K562 (cell line): Measurements from ENCODE around the gene WDR18. TPM values are rescaled to one million over a fixed set of nuclear protein-coding genes. Genes with fewer than 3 reads are reported as not detected.

Experiments used
- ARID3B ChIP-seq: fragments of 250-450 bp; sonication (Bioruptor Pico); IDR thresholded peaks from 2 replicates; pipeline ENCODE4 v1.4.0; 2020; ENCODE audit warnings: borderline replicate concordance
- IFI16 ChIP-seq: fragments of 250-450 bp; sonication (Bioruptor Pico); IDR thresholded peaks from 2 replicates; pipeline ENCODE4 v2.1.2; 2022; ENCODE audit warnings: mild to moderate bottlenecking, inconsistent platforms
- KAT7 ChIP-seq: sonication (generic); formaldehyde crosslinking; IDR thresholded peaks from 2 replicates; pipeline ENCODE4 v1.8.0; 2022; ENCODE audit warnings: missing genetic modification reagents, mild to moderate bottlenecking, borderline replicate concordance
- LCOR ChIP-seq: sonication (generic); formaldehyde crosslinking; IDR thresholded peaks from 2 replicates; pipeline ENCODE4 v1.8.0; 2022; ENCODE audit warnings: mild to moderate bottlenecking, missing genetic modification reagents
- MYBL2 ChIP-seq, 2 experiments: fragments of 450-650 bp in 1 of 2; sonication (generic) in 1 of 2; formaldehyde crosslinking in 1 of 2; IDR thresholded peaks; 2 replicates each; pipeline versions ENCODE4 v1.6.1 to v1.8.1; 2017 to 2022; ENCODE audit warnings: borderline replicate concordance in 1 of 2, inconsistent platforms in 1 of 2, low read depth in 1 of 2, mild to moderate bottlenecking in 1 of 2, missing genetic modification reagents in 1 of 2, moderate library complexity in 1 of 2
- RFX1 ChIP-seq: fragments of 450-650 bp; IDR thresholded peaks from 2 replicates; pipeline ENCODE4 v1.6.1; 2016; ENCODE audit warnings: mild to moderate bottlenecking, moderate library complexity
- RHOXF2B ChIP-seq: fragments of 250-450 bp; sonication (Bioruptor Pico); conservative IDR thresholded peaks from 2 replicates; pipeline ENCODE4 v1.5.1; 2021
- XRCC3 ChIP-seq: fragments of 450-650 bp; IDR thresholded peaks from 2 replicates; pipeline ENCODE4 v1.6.1; 2017; ENCODE audit warnings: mild to moderate bottlenecking, moderate library complexity
- ZBTB34 ChIP-seq: fragments of 250-450 bp; sonication (Bioruptor Pico); IDR thresholded peaks from 2 replicates; pipeline ENCODE4 v1.8.0; 2021; ENCODE audit warnings: mild to moderate bottlenecking, moderate library complexity
- ZNF23 ChIP-seq: fragments of 250-450 bp; sonication (Bioruptor Pico); IDR thresholded peaks from 2 replicates; pipeline ENCODE4 v1.4.0; 2020; ENCODE audit warnings: mild to moderate bottlenecking
- ZNF561 ChIP-seq: fragments of 450-650 bp; formaldehyde crosslinking; conservative IDR thresholded peaks from 2 replicates; pipeline ENCODE4 v1.4.0; 2020; ENCODE audit warnings: mild to moderate bottlenecking, moderate library complexity
- ZNF589 ChIP-seq: fragments of 200-800 bp; sonication (Bioruptor generic); IDR thresholded peaks from 2 replicates; pipeline ENCODE4 v1.6.1; 2016; ENCODE audit warnings: low read depth, missing genetic modification characterization, missing compliant biosample characterization
- ZNF830 ChIP-seq: fragments of 250-450 bp; sonication (Bioruptor Pico); IDR thresholded peaks from 2 replicates; pipeline ENCODE4 v1.5.0; 2021; ENCODE audit warnings: mild to moderate bottlenecking
- polyA plus RNA-seq, 8 experiments: library from polyadenylated mRNA; depleted of rRNA in 4 of 8; stranded (reverse) in 5 of 8; unstranded in 3 of 8; fragments of >200 nt; fragmentation: Nextera tagmentation in 2 of 8; fragmentation: Illumina TruSeq in 1 of 8; extraction: Ambion mirVana in 2 of 8; extraction: Trizol in 1 of 8; gene quantifications; 2 replicates each; pipeline versions ENCODE4 v1.2.1 to v1.2.3, GENCODE V29; 2011 to 2014; ENCODE audit warnings: inconsistent platforms in 1 of 8, missing spikeins in 1 of 8
- total RNA-seq, 7 experiments: library from RNA; depleted of rRNA in 6 of 7; stranded (reverse); fragments of >200 nt in 6 of 7; fragmentation: Illumina TruSeq in 2 of 7; extraction: Trizol in 2 of 7; gene quantifications; 2 replicates each; pipeline versions ENCODE4 v1.2.1 to v1.2.3, GENCODE V29; 2011 to 2021; ENCODE audit warnings: low replicate concordance in 1 of 7
- TF ChIP-seq, protein P1 (sequence below): fragments of 450-650 bp; IDR thresholded peaks from 2 replicates; pipeline ENCODE4 v1.6.1; 2017; ENCODE audit warnings: antibody characterized with exemption, mild to moderate bottlenecking
- TF ChIP-seq, protein P2 (sequence below): sonication (generic); formaldehyde crosslinking; IDR thresholded peaks from 2 replicates; pipeline ENCODE4 v1.8.1; 2023; ENCODE audit warnings: missing genetic modification reagents, mild to moderate bottlenecking, borderline replicate concordance

The WDR18 gene
- total and polyA plus RNA-seq, 9 of the 15 experiments (the other 6 are each of a cell fraction or from before 2014, with no cell fraction given), result 0.65 to 181 (median 30.1) TPM

DNA sequence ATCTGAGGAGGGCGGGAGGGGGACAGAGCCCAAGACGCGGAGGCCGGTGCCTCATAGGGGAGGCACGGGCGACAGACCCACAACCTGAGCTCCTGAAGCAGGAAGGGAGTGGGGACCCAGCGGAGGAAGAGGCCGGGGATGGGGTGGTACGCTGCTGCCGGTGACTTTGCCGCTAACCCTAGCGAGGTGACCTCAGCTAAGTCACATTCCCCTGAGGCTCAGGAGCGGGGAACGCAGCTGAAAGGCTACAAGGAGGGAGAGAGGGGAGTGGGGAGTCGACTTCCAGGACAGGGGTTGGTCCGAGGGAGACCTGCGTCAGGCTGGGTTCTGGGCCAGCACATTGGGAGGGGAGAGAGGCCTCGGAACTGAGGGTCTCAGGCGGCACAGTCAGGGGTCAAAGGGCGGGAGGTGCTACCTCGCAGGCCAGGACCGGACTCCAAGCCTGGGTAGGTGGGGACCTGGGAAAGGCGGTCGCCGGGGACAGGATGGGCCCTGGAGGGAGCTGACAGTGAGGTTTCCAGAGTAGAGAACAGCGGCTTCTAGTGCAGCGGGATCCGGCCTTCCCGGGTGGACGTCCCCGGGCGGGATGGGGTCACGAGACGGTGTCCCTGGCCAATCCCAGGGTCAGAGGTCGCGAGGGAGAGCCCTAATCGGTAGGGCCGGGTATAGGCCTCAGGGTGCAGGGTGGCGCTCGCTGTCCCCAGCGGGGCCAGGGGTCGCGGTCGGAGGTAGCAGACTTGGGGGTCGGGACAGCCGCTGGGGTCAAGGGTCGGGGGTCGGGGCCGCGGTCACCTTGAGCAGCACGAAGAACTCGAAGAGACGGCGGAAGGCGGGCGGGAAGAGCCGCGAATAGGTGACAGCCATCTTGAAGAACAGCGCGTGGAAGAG, 36.1 kb downstream of the WDR18 start (continued):
- TF ChIP-seq ZNF830 (CRISPR knock-in tag) (no peak), XRCC3 (no peak), ZNF589 (CRISPR knock-in tag) (no peak), LCOR (no peak), ZNF23 (CRISPR knock-in tag) (no peak), IFI16 (CRISPR knock-in tag) (no peak), RFX1 (no peak), MYBL2 (IDR thresholded peaks at IDR 0.05; ENCODE audit: low read depth) (no peak), MYBL2 (CRISPR knock-in tag; IDR thresholded peaks at IDR 0.05; ENCODE audit: borderline replicate concordance) (no peak), ARID3B (no peak), RHOXF2B (CRISPR knock-in tag) (no peak), KAT7 (no peak), ZBTB34 (no peak), ZNF561 (CRISPR knock-in tag) (no peak)
- TF ChIP-seq, protein P1, sequence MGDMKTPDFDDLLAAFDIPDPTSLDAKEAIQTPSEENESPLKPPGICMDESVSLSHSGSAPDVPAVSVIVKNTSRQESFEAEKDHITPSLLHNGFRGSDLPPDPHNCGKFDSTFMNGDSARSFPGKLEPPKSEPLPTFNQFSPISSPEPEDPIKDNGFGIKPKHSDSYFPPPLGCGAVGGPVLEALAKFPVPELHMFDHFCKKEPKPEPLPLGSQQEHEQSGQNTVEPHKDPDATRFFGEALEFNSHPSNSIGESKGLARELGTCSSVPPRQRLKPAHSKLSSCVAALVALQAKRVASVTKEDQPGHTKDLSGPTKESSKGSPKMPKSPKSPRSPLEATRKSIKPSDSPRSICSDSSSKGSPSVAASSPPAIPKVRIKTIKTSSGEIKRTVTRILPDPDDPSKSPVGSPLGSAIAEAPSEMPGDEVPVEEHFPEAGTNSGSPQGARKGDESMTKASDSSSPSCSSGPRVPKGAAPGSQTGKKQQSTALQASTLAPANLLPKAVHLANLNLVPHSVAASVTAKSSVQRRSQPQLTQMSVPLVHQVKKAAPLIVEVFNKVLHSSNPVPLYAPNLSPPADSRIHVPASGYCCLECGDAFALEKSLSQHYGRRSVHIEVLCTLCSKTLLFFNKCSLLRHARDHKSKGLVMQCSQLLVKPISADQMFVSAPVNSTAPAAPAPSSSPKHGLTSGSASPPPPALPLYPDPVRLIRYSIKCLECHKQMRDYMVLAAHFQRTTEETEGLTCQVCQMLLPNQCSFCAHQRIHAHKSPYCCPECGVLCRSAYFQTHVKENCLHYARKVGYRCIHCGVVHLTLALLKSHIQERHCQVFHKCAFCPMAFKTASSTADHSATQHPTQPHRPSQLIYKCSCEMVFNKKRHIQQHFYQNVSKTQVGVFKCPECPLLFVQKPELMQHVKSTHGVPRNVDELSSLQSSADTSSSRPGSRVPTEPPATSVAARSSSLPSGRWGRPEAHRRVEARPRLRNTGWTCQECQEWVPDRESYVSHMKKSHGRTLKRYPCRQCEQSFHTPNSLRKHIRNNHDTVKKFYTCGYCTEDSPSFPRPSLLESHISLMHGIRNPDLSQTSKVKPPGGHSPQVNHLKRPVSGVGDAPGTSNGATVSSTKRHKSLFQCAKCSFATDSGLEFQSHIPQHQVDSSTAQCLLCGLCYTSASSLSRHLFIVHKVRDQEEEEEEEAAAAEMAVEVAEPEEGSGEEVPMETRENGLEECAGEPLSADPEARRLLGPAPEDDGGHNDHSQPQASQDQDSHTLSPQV, result no peak
- TF ChIP-seq, protein P2, sequence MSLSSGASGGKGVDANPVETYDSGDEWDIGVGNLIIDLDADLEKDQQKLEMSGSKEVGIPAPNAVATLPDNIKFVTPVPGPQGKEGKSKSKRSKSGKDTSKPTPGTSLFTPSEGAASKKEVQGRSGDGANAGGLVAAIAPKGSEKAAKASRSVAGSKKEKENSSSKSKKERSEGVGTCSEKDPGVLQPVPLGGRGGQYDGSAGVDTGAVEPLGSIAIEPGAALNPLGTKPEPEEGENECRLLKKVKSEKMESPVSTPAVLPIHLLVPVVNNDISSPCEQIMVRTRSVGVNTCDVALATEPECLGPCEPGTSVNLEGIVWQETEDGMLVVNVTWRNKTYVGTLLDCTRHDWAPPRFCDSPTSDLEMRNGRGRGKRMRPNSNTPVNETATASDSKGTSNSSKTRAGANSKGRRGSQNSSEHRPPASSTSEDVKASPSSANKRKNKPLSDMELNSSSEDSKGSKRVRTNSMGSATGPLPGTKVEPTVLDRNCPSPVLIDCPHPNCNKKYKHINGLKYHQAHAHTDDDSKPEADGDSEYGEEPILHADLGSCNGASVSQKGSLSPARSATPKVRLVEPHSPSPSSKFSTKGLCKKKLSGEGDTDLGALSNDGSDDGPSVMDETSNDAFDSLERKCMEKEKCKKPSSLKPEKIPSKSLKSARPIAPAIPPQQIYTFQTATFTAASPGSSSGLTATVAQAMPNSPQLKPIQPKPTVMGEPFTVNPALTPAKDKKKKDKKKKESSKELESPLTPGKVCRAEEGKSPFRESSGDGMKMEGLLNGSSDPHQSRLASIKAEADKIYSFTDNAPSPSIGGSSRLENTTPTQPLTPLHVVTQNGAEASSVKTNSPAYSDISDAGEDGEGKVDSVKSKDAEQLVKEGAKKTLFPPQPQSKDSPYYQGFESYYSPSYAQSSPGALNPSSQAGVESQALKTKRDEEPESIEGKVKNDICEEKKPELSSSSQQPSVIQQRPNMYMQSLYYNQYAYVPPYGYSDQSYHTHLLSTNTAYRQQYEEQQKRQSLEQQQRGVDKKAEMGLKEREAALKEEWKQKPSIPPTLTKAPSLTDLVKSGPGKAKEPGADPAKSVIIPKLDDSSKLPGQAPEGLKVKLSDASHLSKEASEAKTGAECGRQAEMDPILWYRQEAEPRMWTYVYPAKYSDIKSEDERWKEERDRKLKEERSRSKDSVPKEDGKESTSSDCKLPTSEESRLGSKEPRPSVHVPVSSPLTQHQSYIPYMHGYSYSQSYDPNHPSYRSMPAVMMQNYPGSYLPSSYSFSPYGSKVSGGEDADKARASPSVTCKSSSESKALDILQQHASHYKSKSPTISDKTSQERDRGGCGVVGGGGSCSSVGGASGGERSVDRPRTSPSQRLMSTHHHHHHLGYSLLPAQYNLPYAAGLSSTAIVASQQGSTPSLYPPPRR (CRISPR knock-in tag), result no peak
